OCI-LY7 (cell line): ENCODE measurements around the gene DHX57. TPM values are rescaled to one million over a fixed set of nuclear protein-coding genes. Genes with fewer than 3 reads are reported as not detected.

Experiments
- BruUV-seq: library from RNA; stranded (reverse); fragments of 400-500 nt; replicated peaks from 2 replicates; lab custom pipeline; 2021; lab: Mats Ljungman, UMichigan
- CTCF ChIA-PET: fragments of 300-600 bp; sonication (Branson Sonifier 250); formaldehyde crosslinking; loops from one replicate; lab custom pipeline; 2022; ENCODE audit warnings: antibody characterized with exemption; ENCODE audit not compliant: unreplicated experiment; lab: Charles Lee
- POLR2A ChIA-PET: fragments of 300-600 bp; sonication (Branson Sonifier 250); formaldehyde crosslinking; loops from one replicate; lab custom pipeline; 2022; ENCODE audit warnings: antibody characterized with exemption; lab: Charles Lee
- DNase-seq: peaks from one replicate; pipeline ENCODE4 v3.0.0-alpha.2; 2015; ENCODE audit warnings: low spot score
- H2AFZ ChIP-seq: fragments of 200-600 bp; sonication (generic), shearing (Covaris generic); 2 replicates; pipeline ENCODE4 v1.6.1; 2014; ENCODE audit warnings: mild to moderate bottlenecking, antibody characterized with exemption, low read length, moderate library complexity
- H3K27ac ChIP-seq: fragments of 200-600 bp; sonication (generic); 2 replicates; pipeline ENCODE4 v1.5.1; 2014; ENCODE audit warnings: mixed run types, low read depth, mild to moderate bottlenecking, moderate library complexity, low read length, inconsistent platforms; ENCODE audit not compliant: poor library complexity, severe bottlenecking
- H3K36me3 ChIP-seq: fragments of 200-600 bp; sonication (generic); 2 replicates; pipeline ENCODE4 v1.6.1; 2014; ENCODE audit warnings: mild to moderate bottlenecking, antibody characterized with exemption, low read length, moderate library complexity, mixed read lengths; ENCODE audit not compliant: insufficient read depth
- H3K4me1 ChIP-seq: fragments of 200-600 bp; sonication (generic); 2 replicates; pipeline ENCODE4 v1.5.1; 2014; ENCODE audit warnings: mild to moderate bottlenecking, low read length; ENCODE audit not compliant: insufficient read depth, poor library complexity, severe bottlenecking
- H3K4me2 ChIP-seq: fragments of 200-600 bp; sonication (generic); 2 replicates; pipeline ENCODE4 v1.6.1; 2014; ENCODE audit warnings: mild to moderate bottlenecking, low read length
- H3K4me3 ChIP-seq: fragments of 200-600 bp; sonication (generic); 2 replicates; pipeline ENCODE4 v1.5.1; 2014; ENCODE audit warnings: mild to moderate bottlenecking, low read depth, low read length; ENCODE audit not compliant: poor library complexity, severe bottlenecking
- H3K79me2 ChIP-seq: fragments of 200-600 bp; sonication (generic); 2 replicates; pipeline ENCODE4 v1.6.1; 2016; ENCODE audit warnings: low read depth, mild to moderate bottlenecking, low read length, moderate library complexity, mixed read lengths; ENCODE audit not compliant: insufficient read depth
- H3K9me2 ChIP-seq: fragments of 200-600 bp; sonication (generic); 2 replicates; pipeline ENCODE4 v1.6.1; 2016; ENCODE audit warnings: mild to moderate bottlenecking, low read length, mixed read lengths; ENCODE audit not compliant: insufficient read depth
- H3K9me3 ChIP-seq: fragments of 200-600 bp; sonication (generic); 2 replicates; pipeline ENCODE4 v1.6.1; 2014; ENCODE audit warnings: mild to moderate bottlenecking, mixed run types, low read length, mixed read lengths
- H4K20me1 ChIP-seq: fragments of 200-600 bp; sonication (generic); 2 replicates; pipeline ENCODE4 v1.6.1; 2014; ENCODE audit warnings: mild to moderate bottlenecking, antibody characterized with exemption, low read length, moderate library complexity, mixed read lengths; ENCODE audit not compliant: insufficient read depth
- CTCF ChIP-seq: fragments of 200-600 bp; sonication (generic); conservative IDR thresholded peaks from 2 replicates; pipeline ENCODE4 v1.5.1; 2014; ENCODE audit warnings: mild to moderate bottlenecking, antibody characterized with exemption, low read length, moderate library complexity, mixed read lengths
- EZH2phosphoT487 ChIP-seq: fragments of 200-600 bp; sonication (generic); IDR thresholded peaks from 2 replicates; pipeline ENCODE4 v1.6.1; 2018; ENCODE audit warnings: low read depth, borderline replicate concordance, mild to moderate bottlenecking, mixed run types, antibody characterized with exemption, low read length, moderate library complexity, mixed read lengths
- intact Hi-C: fragments of 100-400 bp; cut with micrococcal nuclease; formaldehyde crosslinking; loops from one replicate; pipeline ENCODE4 v1.10.0; 2022; ENCODE audit not compliant: unreplicated experiment
- total RNA-seq, 2 experiments: library from RNA; depleted of rRNA in 1 of 2; stranded (reverse); fragments of >200 nt in 1 of 2; shearing (Covaris generic) in 1 of 2; gene quantifications; 2 replicates each; pipeline ENCODE4 v1.2.3, GENCODE V29; 2014 to 2022

Gene DHX57
- total RNA-seq, 2 experiments from 2014 or later, result 14.6 to 17.7 TPM

- intact Hi-C loops, result no loop called here
- POLR2A ChIA-PET, result interaction anchor here (0.6 to 0.7 kb wide), 2 partner anchors 77 to 348 kb away, joined by 4 to 5 read pairs; no protein-coding TSS in a partner anchor
Measured at GRCh38 chr2:38791744-38792143, 84.0 kb downstream of the DHX57 start.

GRCh38 chr2:38789691-38790090 lies 86.0 kb downstream of the DHX57 start:
- Histone ChIP-seq H3K4me2 (no peak overlapping the region), H3K27ac (no peak overlapping the region)

More at GRCh38 chr2:38791744-38792143, 84.0 kb downstream of the DHX57 start:
- Histone ChIP-seq H4K20me1 (no peaks in the 10 kb centered on the region), H3K4me3 (no peak overlapping the region), H3K9me3 (no peaks in the 10 kb centered on the region), H3K9me2 (no peaks in the 10 kb centered on the region), H3K27ac (no peak overlapping the region), H3K79me2 (no peaks in the 10 kb centered on the region), H2AFZ (no peak overlapping the region), H3K4me1 (no peaks in the 10 kb centered on the region), H3K36me3 (no peaks in the 10 kb centered on the region), H3K4me2 (no peak overlapping the region)
- no TSS peak for BruUV-seq
- CTCF ChIA-PET, result interaction anchor here (0.6 kb wide), 1 partner anchor 705 kb away, joined by 5 read pairs; no protein-coding TSS in a partner anchor
- TF ChIP-seq CTCF, result no peak
- no peak for TF ChIP-seq EZH2phosphoT487
- DNase-seq, result no peak

More at GRCh38 chr2:38789691-38790090, 86.0 kb downstream of the DHX57 start:
- Histone ChIP-seq H3K4me3 (no peak overlapping the region), H3K9me2 (no peaks in the 10 kb centered on the region), H3K79me2 (no peaks in the 10 kb centered on the region), H3K9me3 (no peaks in the 10 kb centered on the region), H3K36me3 (no peaks in the 10 kb centered on the region), H3K4me1 (no peaks in the 10 kb centered on the region), H2AFZ (no peak overlapping the region), H4K20me1 (no peaks in the 10 kb centered on the region)
- no TSS peak for BruUV-seq
- DNase-seq, result no peak
- intact Hi-C loops, result no loop called here
- CTCF ChIA-PET, result no interaction called here
- POLR2A ChIA-PET, result interaction anchor here (0.6 to 0.7 kb wide), 3 partner anchors 8 to 320 kb away, joined by 3 read pairs; no protein-coding TSS in a partner anchor
- TF ChIP-seq CTCF, result no peak
- TF ChIP-seq EZH2phosphoT487, result no peak
